Breast epithelium (tissue), 3 donors: ENCODE data around the gene KCNIP4.

Experiments used
- CTCF ChIP-seq, 3 donors: fragments of 450-650 bp; IDR thresholded peaks; one replicate each; pipeline ENCODE4 v1.5.1; 2016 to 2017; ENCODE audit warnings: antibody characterized with exemption in 3 of 3, mild to moderate bottlenecking in 3 of 3, moderate library complexity in 3 of 3
- POLR2A ChIP-seq: fragments of 450-650 bp; IDR thresholded peaks from one replicate; pipeline ENCODE4 v1.6.1; 2016; ENCODE audit warnings: antibody characterized with exemption, mild to moderate bottlenecking, moderate library complexity

- TF ChIP-seq CTCF (IDR thresholded peaks at IDR 0.05) (no peak), POLR2A (no peak)
Measured at GRCh38 chr4:20724915-20725314, 1223.7 kb downstream of the KCNIP4 start.
